Astrocyte (in vitro differentiated cells and primary cell): ENCODE results near the gene ZIC4. TPM values are rescaled to one million over a fixed set of nuclear protein-coding genes. Genes with fewer than 3 reads are reported as not detected.

Experiments used
- DNase-seq: peaks from one replicate; pipeline ENCODE4 v3.0.0-alpha.2; 2010; ENCODE audit warnings: low read depth
- FAIRE-seq: peaks from 2 replicates; lab custom pipeline; 2011; peaks lifted over from hg19 to GRCh38; lab: Jason Lieb, UNC
- H2AFZ ChIP-seq: 2 replicates; pipeline ENCODE4 v1.6.0; 2012; ENCODE audit warnings: low read depth, low read length, inconsistent platforms
- H3K27ac ChIP-seq: 2 replicates; pipeline ENCODE4 v1.5.1; 2011; ENCODE audit warnings: low read depth, low read length, inconsistent platforms
- H3K27me3 ChIP-seq: 2 replicates; pipeline ENCODE4 v1.6.0; 2011; ENCODE audit warnings: low read length, inconsistent platforms; ENCODE audit not compliant: insufficient read depth
- H3K36me3 ChIP-seq: 2 replicates; pipeline ENCODE4 v1.5.1; 2011; ENCODE audit warnings: low read length, inconsistent platforms; ENCODE audit not compliant: insufficient read depth
- H3K4me1 ChIP-seq: 2 replicates; pipeline ENCODE4 v1.5.1; 2011; ENCODE audit warnings: low read length, inconsistent platforms; ENCODE audit not compliant: insufficient read depth
- H3K4me2 ChIP-seq: 2 replicates; pipeline ENCODE4 v1.6.0; 2012; ENCODE audit warnings: low read length, inconsistent platforms
- H3K4me3 ChIP-seq: 2 replicates; pipeline ENCODE4 v1.5.1; 2011; ENCODE audit warnings: low read depth, mild to moderate bottlenecking, low read length, inconsistent platforms; ENCODE audit not compliant: insufficient read depth
- H3K79me2 ChIP-seq: 2 replicates; pipeline ENCODE4 v1.6.0; 2012; ENCODE audit warnings: mild to moderate bottlenecking, low read length, inconsistent platforms; ENCODE audit not compliant: insufficient read depth
- H3K9ac ChIP-seq: 2 replicates; pipeline ENCODE4 v1.6.0; 2012; ENCODE audit warnings: mild to moderate bottlenecking, low read length, inconsistent platforms
- H3K9me3 ChIP-seq: 2 replicates; pipeline ENCODE4 v1.5.1; 2012; ENCODE audit warnings: low read depth, mild to moderate bottlenecking, low read length, inconsistent platforms; ENCODE audit not compliant: insufficient read depth
- H4K20me1 ChIP-seq: 2 replicates; pipeline ENCODE4 v1.6.0; 2012; ENCODE audit warnings: low read length, inconsistent platforms; ENCODE audit not compliant: insufficient read depth
- H3K27ac Mint-ChIP-seq: one replicate; pipeline ENCODE4 v1.8.0; 2021; ENCODE audit warnings: mild to moderate bottlenecking, mixed read lengths; ENCODE audit not compliant: unreplicated experiment
- H3K27me3 Mint-ChIP-seq: one replicate; pipeline ENCODE4 v1.8.0; 2021; ENCODE audit warnings: low read depth, mixed read lengths; ENCODE audit not compliant: unreplicated experiment
- H3K36me3 Mint-ChIP-seq: one replicate; pipeline ENCODE4 v1.8.0; 2021; ENCODE audit warnings: low read depth, mixed read lengths; ENCODE audit not compliant: unreplicated experiment
- H3K4me1 Mint-ChIP-seq: one replicate; pipeline ENCODE4 v1.8.0; 2021; ENCODE audit warnings: low read depth, mixed read lengths; ENCODE audit not compliant: unreplicated experiment
- H3K4me3 Mint-ChIP-seq: one replicate; pipeline ENCODE4 v1.8.0; 2021; ENCODE audit warnings: mild to moderate bottlenecking, moderate library complexity, mixed read lengths; ENCODE audit not compliant: unreplicated experiment
- H3K9me3 Mint-ChIP-seq: one replicate; pipeline ENCODE4 v1.8.0; 2021; ENCODE audit warnings: mild to moderate bottlenecking, mixed read lengths; ENCODE audit not compliant: unreplicated experiment
- EZH2 ChIP-seq: IDR thresholded peaks from 2 replicates; pipeline ENCODE4 v1.6.1; 2012; ENCODE audit warnings: mild to moderate bottlenecking, low read length, inconsistent platforms; ENCODE audit not compliant: insufficient read depth
- total RNA-seq: library from RNA; stranded (reverse); gene quantifications from 2 replicates; pipeline ENCODE4 v1.2.1, GENCODE V29; 2021
- TF ChIP-seq, protein P1 (sequence below): IDR thresholded peaks from 2 replicates; pipeline ENCODE4 v1.5.1; 2011; ENCODE audit warnings: low read depth, mild to moderate bottlenecking, inconsistent platforms, low read length, moderate library complexity; ENCODE audit not compliant: insufficient read depth

The ZIC4 gene
- total RNA-seq, 1 donor from 2014 or later: not detected

DNA sequence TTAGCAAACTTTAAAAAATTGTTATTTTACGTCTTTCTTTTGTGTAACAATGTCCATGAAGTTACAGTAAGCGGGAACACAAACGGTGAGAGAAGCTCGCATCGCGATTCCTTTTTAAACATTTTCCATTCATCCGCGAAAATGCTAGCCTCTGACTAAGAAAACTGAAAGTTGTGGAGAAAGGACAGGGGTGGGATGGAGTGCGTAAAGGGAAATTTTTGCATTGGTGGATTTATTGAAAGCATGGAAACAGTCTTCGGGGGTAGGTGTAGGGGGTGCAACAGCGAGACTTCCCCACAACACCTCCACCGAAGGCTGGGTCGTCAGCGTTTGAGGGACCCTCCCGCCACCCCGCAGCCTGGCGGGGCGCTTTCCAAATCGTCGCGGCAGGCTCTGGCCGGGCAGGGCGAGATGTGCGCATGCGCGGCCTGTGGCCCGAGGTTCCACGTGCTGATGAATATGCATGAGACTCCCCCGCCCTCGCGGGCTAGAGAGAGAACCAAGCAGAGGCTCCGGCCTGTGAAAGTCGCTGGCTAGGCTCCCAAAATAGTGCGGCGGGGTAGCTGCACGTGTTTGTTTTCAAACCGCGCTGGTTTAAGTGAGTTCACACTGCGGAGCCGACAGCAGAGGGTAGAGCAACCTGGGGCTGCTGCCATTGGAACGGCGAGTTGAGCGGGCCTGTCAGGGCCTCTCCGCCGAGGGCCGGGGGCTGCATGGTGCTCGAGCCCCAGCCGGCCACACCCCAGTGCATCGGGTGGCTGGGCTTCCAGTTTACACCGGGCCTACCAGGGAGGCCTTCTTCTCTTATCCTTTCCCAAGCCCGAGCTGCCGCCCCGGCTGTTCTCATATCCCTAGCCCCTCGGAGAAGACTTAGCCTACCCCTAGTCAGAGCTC, 12.7 kb upstream of the ZIC4 start:
- peak; percentile 60 for TF ChIP-seq EZH2
- TF ChIP-seq, protein P1, sequence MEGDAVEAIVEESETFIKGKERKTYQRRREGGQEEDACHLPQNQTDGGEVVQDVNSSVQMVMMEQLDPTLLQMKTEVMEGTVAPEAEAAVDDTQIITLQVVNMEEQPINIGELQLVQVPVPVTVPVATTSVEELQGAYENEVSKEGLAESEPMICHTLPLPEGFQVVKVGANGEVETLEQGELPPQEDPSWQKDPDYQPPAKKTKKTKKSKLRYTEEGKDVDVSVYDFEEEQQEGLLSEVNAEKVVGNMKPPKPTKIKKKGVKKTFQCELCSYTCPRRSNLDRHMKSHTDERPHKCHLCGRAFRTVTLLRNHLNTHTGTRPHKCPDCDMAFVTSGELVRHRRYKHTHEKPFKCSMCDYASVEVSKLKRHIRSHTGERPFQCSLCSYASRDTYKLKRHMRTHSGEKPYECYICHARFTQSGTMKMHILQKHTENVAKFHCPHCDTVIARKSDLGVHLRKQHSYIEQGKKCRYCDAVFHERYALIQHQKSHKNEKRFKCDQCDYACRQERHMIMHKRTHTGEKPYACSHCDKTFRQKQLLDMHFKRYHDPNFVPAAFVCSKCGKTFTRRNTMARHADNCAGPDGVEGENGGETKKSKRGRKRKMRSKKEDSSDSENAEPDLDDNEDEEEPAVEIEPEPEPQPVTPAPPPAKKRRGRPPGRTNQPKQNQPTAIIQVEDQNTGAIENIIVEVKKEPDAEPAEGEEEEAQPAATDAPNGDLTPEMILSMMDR: no peak
- FAIRE-seq: no peak
- Histone ChIP-seq H3K4me3 (peak overlapping the region; percentile 67), H3K36me3 (peaks cover 2% of the 10 kb centered on the region), H3K79me2 (peaks cover 24% of the 10 kb centered on the region), H3K4me2 (peak overlapping the region; percentile 86), H4K20me1 (no peaks in the 10 kb centered on the region), H2AFZ (peak overlapping the region; percentile 75), H3K27me3 (peaks cover 46% of the 10 kb centered on the region), H3K9ac (peak overlapping the region; percentile 75), H3K27ac (peak overlapping the region; percentile 67), H3K9me3 (no peaks in the 10 kb centered on the region), H3K4me1 (peaks cover 36% of the 10 kb centered on the region)
- H3K9me3 Mint-ChIP-seq: peaks cover 4% of the 10 kb centered on the region
- peak overlapping the region; percentile 80 for H3K4me3 Mint-ChIP-seq
- H3K4me1 Mint-ChIP-seq: peaks cover 9% of the 10 kb centered on the region
- H3K27ac Mint-ChIP-seq: no peak overlapping the region
- peak; percentile 54 for DNase-seq
- H3K27me3 Mint-ChIP-seq: peaks cover 96% of the 10 kb centered on the region
- H3K36me3 Mint-ChIP-seq: no peaks in the 10 kb centered on the region

GRCh38 chr3:147418371-147418781, 12.0 kb upstream of the ZIC4 start:
- peak overlapping the region; percentile 75 for H3K9ac ChIP-seq
- Mint-ChIP-seq H3K4me1 (peaks cover 9% of the 10 kb centered on the region), H3K36me3 (no peaks in the 10 kb centered on the region), H3K4me3 (peak overlapping the region; percentile 80), H3K9me3 (peaks cover 6% of the 10 kb centered on the region), H3K27me3 (peaks cover 93% of the 10 kb centered on the region), H3K27ac (no peak overlapping the region)
- no peaks in the 10 kb centered on the region for H3K9me3 ChIP-seq
- peak overlapping the region; percentile 67 for H3K27ac ChIP-seq
- peak overlapping the region; percentile 75 for H2AFZ ChIP-seq
- peaks cover 4% of the 10 kb centered on the region for H3K36me3 ChIP-seq
- peaks cover 26% of the 10 kb centered on the region for H3K79me2 ChIP-seq
- H3K4me2 ChIP-seq: peak overlapping the region; percentile 86
- H4K20me1 ChIP-seq: no peaks in the 10 kb centered on the region
- peaks cover 42% of the 10 kb centered on the region for H3K27me3 ChIP-seq
- no peak for DNase-seq
- TF ChIP-seq EZH2: no peak
- TF ChIP-seq, protein P1: no peak
- H3K4me3 ChIP-seq: peak overlapping the region; percentile 67
- peak; percentile 58 for FAIRE-seq
- H3K4me1 ChIP-seq: peaks cover 36% of the 10 kb centered on the region
